Fibroblast of the aortic adventitia (primary cell): ENCODE data around the gene RNLS. TPM values are rescaled to one million over a fixed set of nuclear protein-coding genes. Genes with fewer than 3 reads are reported as not detected.

Experiments used
- DNase-seq: peaks from one replicate; pipeline ENCODE4 v3.0.0-alpha.2; 2010; ENCODE audit warnings: low read depth
- H3K4me3 ChIP-seq: 2 replicates; pipeline ENCODE4 v1.5.1; 2011; ENCODE audit warnings: low read depth, mild to moderate bottlenecking, control low read depth, low read length, moderate library complexity
- total RNA-seq: library from RNA; depleted of rRNA; stranded (reverse); fragments of >200 nt; gene quantifications from 2 replicates; pipeline ENCODE4 v1.2.3, GENCODE V29; 2012; ENCODE audit warnings: low replicate concordance
- TF ChIP-seq, protein P1 (sequence below): IDR thresholded peaks from 2 replicates; pipeline ENCODE4 v1.5.1; 2011; ENCODE audit warnings: mild to moderate bottlenecking, low read length, control low read depth, inconsistent platforms; ENCODE audit not compliant: insufficient read depth

Gene RNLS
- total RNA-seq, 1 donor = 16.8 TPM

DNA sequence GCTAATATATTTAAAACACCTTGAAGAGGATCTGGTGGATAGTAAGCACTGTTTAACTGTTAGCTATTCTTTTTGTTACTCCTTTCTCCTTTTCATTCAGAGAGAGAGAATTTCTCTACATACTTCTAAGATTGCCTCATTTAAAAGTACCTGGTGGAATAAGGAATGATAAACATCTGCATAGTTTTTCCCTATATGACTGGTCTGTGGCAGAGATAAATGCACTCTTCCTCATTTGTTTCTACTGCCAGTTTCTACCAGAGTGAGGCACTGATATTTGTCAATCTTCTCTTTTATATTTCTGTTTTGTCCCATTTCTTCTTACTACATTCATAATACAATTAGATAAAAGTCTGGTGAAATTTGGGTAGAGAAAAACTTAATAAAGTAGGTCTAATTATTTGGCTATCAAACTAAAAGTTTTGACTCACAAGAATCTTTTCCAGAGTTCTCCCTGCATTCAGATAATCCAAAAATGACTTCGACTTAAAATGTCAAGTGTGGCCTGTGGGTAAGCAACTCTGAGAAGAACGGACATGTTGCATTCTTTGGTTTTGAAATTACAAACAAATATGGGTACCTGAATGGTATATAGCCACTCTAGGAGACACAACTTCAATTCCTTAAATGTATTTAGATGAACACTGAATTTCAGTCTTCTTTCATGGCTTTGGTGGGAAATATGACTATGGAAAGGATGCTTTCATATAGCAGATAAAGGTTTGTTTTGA, 38.8 kb downstream of the RNLS start:
- H3K4me3 ChIP-seq = no peak overlapping the region
- TF ChIP-seq, protein P1, sequence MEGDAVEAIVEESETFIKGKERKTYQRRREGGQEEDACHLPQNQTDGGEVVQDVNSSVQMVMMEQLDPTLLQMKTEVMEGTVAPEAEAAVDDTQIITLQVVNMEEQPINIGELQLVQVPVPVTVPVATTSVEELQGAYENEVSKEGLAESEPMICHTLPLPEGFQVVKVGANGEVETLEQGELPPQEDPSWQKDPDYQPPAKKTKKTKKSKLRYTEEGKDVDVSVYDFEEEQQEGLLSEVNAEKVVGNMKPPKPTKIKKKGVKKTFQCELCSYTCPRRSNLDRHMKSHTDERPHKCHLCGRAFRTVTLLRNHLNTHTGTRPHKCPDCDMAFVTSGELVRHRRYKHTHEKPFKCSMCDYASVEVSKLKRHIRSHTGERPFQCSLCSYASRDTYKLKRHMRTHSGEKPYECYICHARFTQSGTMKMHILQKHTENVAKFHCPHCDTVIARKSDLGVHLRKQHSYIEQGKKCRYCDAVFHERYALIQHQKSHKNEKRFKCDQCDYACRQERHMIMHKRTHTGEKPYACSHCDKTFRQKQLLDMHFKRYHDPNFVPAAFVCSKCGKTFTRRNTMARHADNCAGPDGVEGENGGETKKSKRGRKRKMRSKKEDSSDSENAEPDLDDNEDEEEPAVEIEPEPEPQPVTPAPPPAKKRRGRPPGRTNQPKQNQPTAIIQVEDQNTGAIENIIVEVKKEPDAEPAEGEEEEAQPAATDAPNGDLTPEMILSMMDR = no peak
- DNase-seq = no peak

DNA sequence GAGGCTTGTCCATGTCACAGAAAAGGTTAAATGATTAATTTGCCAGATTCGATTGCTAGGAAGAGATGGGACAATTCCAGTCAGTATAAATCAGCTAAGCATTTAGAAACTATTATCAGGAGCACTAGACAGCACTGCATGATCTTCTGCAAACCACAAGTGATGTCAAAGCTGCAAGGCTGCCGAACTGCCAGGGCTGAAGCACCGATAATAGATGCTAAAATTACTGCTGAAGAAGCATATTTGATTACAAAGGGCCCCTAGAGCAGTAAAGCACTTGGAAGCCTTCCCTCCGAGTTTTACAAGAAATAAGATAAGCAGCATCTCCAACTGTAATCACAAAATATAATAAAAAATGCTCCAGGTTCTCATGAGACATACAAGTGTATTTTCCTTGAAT, 40.6 kb downstream of the RNLS start:
- TF ChIP-seq, protein P1 = no peak
- H3K4me3 ChIP-seq = no peak overlapping the region
- DNase-seq = no peak

DNA sequence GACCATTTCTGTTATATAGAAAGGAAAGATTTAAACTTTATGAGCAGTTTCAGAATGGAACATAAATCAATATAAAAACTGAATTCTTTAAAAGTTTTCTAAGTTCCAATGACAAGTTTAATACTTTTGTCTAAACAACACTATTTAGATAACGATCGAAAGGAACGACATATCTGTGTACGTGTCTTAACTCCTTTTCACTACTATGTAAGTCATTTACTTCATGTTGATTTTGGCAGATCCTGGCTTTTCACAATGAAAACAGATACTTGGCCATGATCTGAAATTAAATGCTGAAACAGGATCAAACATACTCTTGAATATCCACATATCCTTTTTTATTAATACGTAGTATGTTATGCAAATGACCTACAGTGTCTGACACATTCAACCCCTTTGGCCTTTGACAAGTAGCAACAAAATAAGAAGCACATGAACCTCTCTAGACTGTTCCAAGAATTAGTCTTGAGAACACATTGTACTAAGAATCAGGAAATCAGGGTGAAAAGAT, 41.9 kb downstream of the RNLS start:
- TF ChIP-seq, protein P1 = no peak
- no peak for DNase-seq
- H3K4me3 ChIP-seq = no peak overlapping the region

DNA sequence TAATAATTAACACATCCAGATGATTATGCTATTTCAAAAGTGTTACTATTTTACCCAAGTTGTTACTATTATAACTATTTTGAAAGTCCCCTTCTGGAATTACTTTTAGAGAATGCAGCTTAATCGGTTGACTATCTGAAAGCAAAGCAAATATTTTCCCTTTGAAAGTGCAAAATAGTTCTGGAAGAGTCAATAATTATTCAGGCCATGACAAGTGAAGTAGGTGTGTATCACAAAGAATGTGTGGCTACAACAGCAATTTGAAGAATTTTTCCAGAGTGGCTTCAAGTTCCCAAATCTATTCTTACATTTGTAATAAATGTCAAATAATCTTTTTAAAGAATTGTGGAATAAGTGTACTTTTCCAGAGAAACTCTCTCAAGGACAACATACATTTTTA, 42.8 kb downstream of the RNLS start:
- TF ChIP-seq, protein P1 = no peak
- no peak overlapping the region for H3K4me3 ChIP-seq
- no peak for DNase-seq

DNA sequence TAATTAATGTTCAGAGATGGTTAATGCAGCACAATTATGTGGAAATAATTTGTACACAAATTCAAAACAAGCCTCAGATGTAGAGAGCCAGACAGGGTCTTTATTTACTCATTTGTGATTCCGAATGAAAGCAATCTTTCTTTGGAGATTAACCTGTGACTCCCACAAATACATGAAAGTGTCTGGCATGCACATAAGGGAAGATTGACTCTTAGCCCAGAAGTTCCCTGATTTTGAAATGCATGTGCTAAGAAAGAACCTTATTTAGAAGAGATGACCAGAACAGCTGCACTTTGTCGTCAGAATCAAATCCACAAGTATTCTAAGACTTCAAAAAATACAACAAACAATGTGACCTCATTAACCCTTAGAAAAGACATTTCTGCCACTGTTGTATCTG, 45.1 kb downstream of the RNLS start:
- TF ChIP-seq, protein P1 = no peak
- peak; percentile 62 for DNase-seq

DNA sequence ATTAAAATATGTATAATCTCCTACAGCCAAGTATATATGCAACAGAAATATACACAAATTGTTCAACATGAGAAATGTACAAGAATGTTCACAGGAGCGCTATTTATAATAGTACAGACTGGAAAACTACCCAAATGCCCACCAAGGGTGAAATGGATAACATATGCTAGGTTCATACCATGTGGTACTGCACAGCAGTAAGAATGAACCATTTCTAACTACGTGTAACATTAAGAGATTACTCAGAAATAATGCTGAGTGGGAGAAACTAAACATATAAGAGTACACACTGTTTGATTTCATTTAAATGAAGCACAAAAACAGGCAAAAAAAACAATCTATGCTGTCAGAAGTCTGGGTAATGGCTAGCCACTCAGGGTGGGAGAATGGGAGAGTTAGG, 45.8 kb downstream of the RNLS start:
- no peak overlapping the region for H3K4me3 ChIP-seq
- TF ChIP-seq, protein P1 = no peak
- DNase-seq = no peak

More for the DNA sequence above, 45.1 kb downstream of the RNLS start:
- no peak overlapping the region for H3K4me3 ChIP-seq
